DOHH2 (cell line): ENCODE measurements around the gene SP6.

Experiments used
- EZH2phosphoT487 ChIP-seq: fragments of 200-600 bp; sonication (generic); IDR thresholded peaks from 2 replicates; pipeline ENCODE4 v1.6.1; 2017; ENCODE audit warnings: borderline replicate concordance, mild to moderate bottlenecking, antibody characterized with exemption, low read length, moderate library complexity, mixed read lengths
- TF ChIP-seq, protein P1 (sequence below): fragments of 200-600 bp; sonication (generic); IDR thresholded peaks from one replicate; pipeline ENCODE4 v1.5.1; 2014; ENCODE audit warnings: antibody characterized with exemption, mild to moderate bottlenecking, low read depth, low read length; ENCODE audit not compliant: poor library complexity, severe bottlenecking

DNA sequence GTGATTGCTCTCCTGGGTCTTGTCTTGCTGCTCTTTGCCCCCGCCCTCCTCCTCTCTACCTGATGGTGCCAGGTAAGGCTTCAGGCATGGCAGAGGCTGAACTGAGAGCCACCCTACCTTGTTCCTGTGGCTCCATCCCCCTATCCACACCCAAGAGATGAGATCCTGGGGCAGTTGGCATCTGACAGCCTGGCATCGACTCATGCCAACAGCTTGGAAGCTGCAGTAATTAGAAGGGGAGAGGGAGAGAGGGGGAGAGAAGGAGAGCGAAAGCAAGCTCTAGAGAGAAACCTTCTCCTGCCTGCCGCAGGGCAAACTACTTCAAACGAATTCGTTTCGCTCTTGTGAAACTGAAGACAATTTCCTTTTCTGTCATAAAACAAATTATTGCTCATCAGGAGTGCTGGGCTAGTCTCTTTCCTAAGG, 13.8 kb upstream of the SP6 start:
- TF ChIP-seq, protein P1, sequence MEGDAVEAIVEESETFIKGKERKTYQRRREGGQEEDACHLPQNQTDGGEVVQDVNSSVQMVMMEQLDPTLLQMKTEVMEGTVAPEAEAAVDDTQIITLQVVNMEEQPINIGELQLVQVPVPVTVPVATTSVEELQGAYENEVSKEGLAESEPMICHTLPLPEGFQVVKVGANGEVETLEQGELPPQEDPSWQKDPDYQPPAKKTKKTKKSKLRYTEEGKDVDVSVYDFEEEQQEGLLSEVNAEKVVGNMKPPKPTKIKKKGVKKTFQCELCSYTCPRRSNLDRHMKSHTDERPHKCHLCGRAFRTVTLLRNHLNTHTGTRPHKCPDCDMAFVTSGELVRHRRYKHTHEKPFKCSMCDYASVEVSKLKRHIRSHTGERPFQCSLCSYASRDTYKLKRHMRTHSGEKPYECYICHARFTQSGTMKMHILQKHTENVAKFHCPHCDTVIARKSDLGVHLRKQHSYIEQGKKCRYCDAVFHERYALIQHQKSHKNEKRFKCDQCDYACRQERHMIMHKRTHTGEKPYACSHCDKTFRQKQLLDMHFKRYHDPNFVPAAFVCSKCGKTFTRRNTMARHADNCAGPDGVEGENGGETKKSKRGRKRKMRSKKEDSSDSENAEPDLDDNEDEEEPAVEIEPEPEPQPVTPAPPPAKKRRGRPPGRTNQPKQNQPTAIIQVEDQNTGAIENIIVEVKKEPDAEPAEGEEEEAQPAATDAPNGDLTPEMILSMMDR, result no peak
- TF ChIP-seq EZH2phosphoT487, result no peak
